GM23338 (cell line): Measurements from ENCODE around the gene EPGN. TPM values are rescaled to one million over a fixed set of nuclear protein-coding genes. Genes with fewer than 3 reads are reported as not detected.

ENCODE experiments used
- ATAC-seq: fragments of 200-7000 bp; cut with Tn5 transposase; 3 replicates; pipeline ENCODE4 v1.9.1; 2020
- DNase-seq: peaks from one replicate; pipeline ENCODE4 v3.0.0-alpha.2; 2015; ENCODE audit warnings: low spot score
- H2AFZ ChIP-seq: fragments of 200-600 bp; sonication (generic); 2 replicates; pipeline ENCODE4 v1.8.0; 2016; ENCODE audit warnings: antibody characterized with exemption, mild to moderate bottlenecking, moderate library complexity
- H3F3A ChIP-seq: fragments of 200-600 bp; sonication (generic); replicated peaks from 2 replicates; pipeline ENCODE4 v1.8.0; 2017; ENCODE audit warnings: antibody characterized with exemption, mixed run types, low read depth
- H3K27ac ChIP-seq: fragments of 200-600 bp; sonication (generic); 2 replicates; pipeline ENCODE4 v1.6.1; 2016; ENCODE audit warnings: low read depth
- H3K27me3 ChIP-seq: fragments of 200-600 bp; sonication (generic); 2 replicates; pipeline ENCODE4 v1.8.0; 2016; ENCODE audit warnings: mild to moderate bottlenecking, mixed run types, moderate library complexity; ENCODE audit not compliant: insufficient read depth
- H3K36me3 ChIP-seq: fragments of 200-600 bp; sonication (generic); 2 replicates; pipeline ENCODE4 v1.8.0; 2016; ENCODE audit warnings: mild to moderate bottlenecking; ENCODE audit not compliant: insufficient read depth
- H3K4me1 ChIP-seq: fragments of 200-600 bp; sonication (generic); 2 replicates; pipeline ENCODE4 v1.8.0; 2016; ENCODE audit warnings: mild to moderate bottlenecking, moderate library complexity; ENCODE audit not compliant: insufficient read depth
- H3K4me2 ChIP-seq: fragments of 200-600 bp; sonication (generic); 2 replicates; pipeline ENCODE4 v1.7.1; 2017; ENCODE audit warnings: mixed run types
- H3K4me3 ChIP-seq: fragments of 200-600 bp; sonication (generic); 2 replicates; pipeline ENCODE4 v1.6.1; 2016; ENCODE audit warnings: mixed run types
- H3K79me2 ChIP-seq: fragments of 200-600 bp; sonication (generic); replicated peaks from 2 replicates; pipeline ENCODE4 v1.8.0; 2017; ENCODE audit warnings: mild to moderate bottlenecking; ENCODE audit not compliant: insufficient read depth
- H3K9me2 ChIP-seq: fragments of 200-600 bp; sonication (generic); 2 replicates; pipeline ENCODE4 v1.8.0; 2017; ENCODE audit not compliant: insufficient read depth
- H4K20me1 ChIP-seq: fragments of 200-600 bp; sonication (generic); replicated peaks from 2 replicates; pipeline ENCODE4 v1.8.0; 2017; ENCODE audit warnings: mild to moderate bottlenecking; ENCODE audit not compliant: insufficient read depth
- H3K27ac Mint-ChIP-seq: 2 replicates; pipeline ENCODE4 v1.8.0; 2020; ENCODE audit warnings: inconsistent platforms, mild to moderate bottlenecking, moderate library complexity, mixed read lengths
- H3K27me3 Mint-ChIP-seq: 3 replicates; pipeline ENCODE4 v1.8.0; 2022; ENCODE audit warnings: low read depth, mild to moderate bottlenecking, moderate library complexity, mixed read lengths, inconsistent platforms; ENCODE audit not compliant: insufficient read depth, poor library complexity
- H3K36me3 Mint-ChIP-seq: 3 replicates; pipeline ENCODE4 v1.8.0; 2021; ENCODE audit warnings: low read depth, mild to moderate bottlenecking, inconsistent platforms, moderate library complexity, mixed read lengths
- H3K4me1 Mint-ChIP-seq: 3 replicates; pipeline ENCODE4 v1.8.0; 2020; ENCODE audit warnings: mild to moderate bottlenecking, inconsistent platforms, mixed read lengths
- H3K4me3 Mint-ChIP-seq: 3 replicates; pipeline ENCODE4 v1.8.0; 2021; ENCODE audit warnings: moderate library complexity, mild to moderate bottlenecking, inconsistent platforms, mixed read lengths
- H3K9me3 Mint-ChIP-seq: 3 replicates; pipeline ENCODE4 v1.8.0; 2020; ENCODE audit warnings: moderate library complexity, mild to moderate bottlenecking, inconsistent platforms, mixed read lengths
- CREB1 ChIP-seq: fragments of 250-450 bp; sonication (Bioruptor Pico); IDR thresholded peaks from 2 replicates; pipeline ENCODE4 v1.5.0; 2020; ENCODE audit warnings: low read depth, mild to moderate bottlenecking, moderate library complexity
- EZH2 ChIP-seq: fragments of 200-600 bp; sonication (generic); IDR thresholded peaks from one replicate; pipeline ENCODE4 v1.8.0; 2017; ENCODE audit warnings: antibody characterized with exemption, mild to moderate bottlenecking, low read depth; ENCODE audit not compliant: unreplicated experiment
- EZH2phosphoT487 ChIP-seq: fragments of 200-600 bp; sonication (generic); IDR thresholded peaks from one replicate; pipeline ENCODE4 v1.8.1; 2018; ENCODE audit warnings: antibody characterized with exemption; ENCODE audit not compliant: unreplicated experiment
- JUNB ChIP-seq: IDR thresholded peaks from one replicate; pipeline ENCODE4 v1.6.1; 2016; ENCODE audit warnings: antibody characterized with exemption; ENCODE audit not compliant: unreplicated experiment
- NANOG ChIP-seq: IDR thresholded peaks from 2 replicates; pipeline ENCODE4 v1.6.1; 2016; ENCODE audit warnings: antibody characterized with exemption, borderline replicate concordance
- POLR2AphosphoS5 ChIP-seq: IDR thresholded peaks from 2 replicates; pipeline ENCODE4 v1.6.1; 2016; ENCODE audit warnings: antibody characterized with exemption, low read depth
- STAT1 ChIP-seq: IDR thresholded peaks from one replicate; pipeline ENCODE4 v1.6.1; 2016; ENCODE audit warnings: antibody characterized with exemption; ENCODE audit not compliant: unreplicated experiment
- ZNF114 ChIP-seq: fragments of 250-450 bp; sonication (Bioruptor Pico); IDR thresholded peaks from 2 replicates; pipeline ENCODE4 v1.5.0; 2020; ENCODE audit warnings: mild to moderate bottlenecking, moderate library complexity
- ZNF331 ChIP-seq: fragments of 250-450 bp; sonication (Bioruptor Pico); IDR thresholded peaks from 2 replicates; pipeline ENCODE4 v1.5.0; 2020; ENCODE audit warnings: low read depth, mild to moderate bottlenecking, moderate library complexity
- polyA plus RNA-seq: library from polyadenylated mRNA; unstranded; fragments of >200 nt; fragmentation: Nextera tagmentation; extraction: Ambion mirVana; gene quantifications from 2 replicates; pipeline ENCODE4 v1.2.1, GENCODE V29; 2016
- total RNA-seq: library from RNA; depleted of rRNA; stranded (reverse); fragments of >200 nt; shearing (Covaris generic); gene quantifications from 2 replicates; pipeline ENCODE4 v1.2.3, GENCODE V29; 2014
- TF ChIP-seq, protein P1 (sequence below): IDR thresholded peaks from one replicate; pipeline ENCODE4 v1.6.1; 2018; ENCODE audit warnings: antibody characterized with exemption; ENCODE audit not compliant: unreplicated experiment
- TF ChIP-seq, protein P2 (sequence below), 2 experiments: fragments of 200-600 bp in 1 of 2; sonication (generic) in 1 of 2; conservative IDR thresholded peaks; 2 replicates each; pipeline versions ENCODE4 v1.5.1 to v1.6.1; 2016 to 2017; ENCODE audit warnings: antibody characterized with exemption in 2 of 2, low read depth in 2 of 2, mild to moderate bottlenecking in 2 of 2, moderate library complexity in 1 of 2
- TF ChIP-seq, protein P3 (sequence below): IDR thresholded peaks from 2 replicates; pipeline ENCODE4 v1.6.1; 2016; ENCODE audit warnings: antibody characterized with exemption
- TF ChIP-seq, protein P4 (sequence below): fragments of 250-450 bp; sonication (Bioruptor Pico); IDR thresholded peaks from 2 replicates; pipeline ENCODE4 v1.5.0; 2020; ENCODE audit warnings: mild to moderate bottlenecking, moderate library complexity

Gene EPGN
- total and polyA plus RNA-seq, 2 experiments from 2014 or later, result not detected

DNA sequence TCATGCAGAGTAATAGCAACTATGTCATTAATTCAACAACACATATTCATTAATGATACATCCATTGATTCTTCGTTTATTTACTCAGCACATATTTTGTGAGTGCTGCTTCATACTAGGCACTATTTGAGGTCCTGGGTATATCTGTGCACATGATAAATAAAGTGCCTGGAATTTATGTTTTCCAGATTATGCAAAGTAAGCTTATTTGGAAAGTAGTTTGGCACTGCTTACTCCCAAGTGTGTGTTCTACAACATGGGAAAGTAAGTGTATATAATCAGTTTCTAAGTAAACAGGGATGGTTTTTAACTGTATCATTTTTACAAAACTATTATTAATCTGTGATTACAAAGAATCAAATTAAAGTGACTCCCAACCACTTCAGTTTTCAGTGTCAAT, 16.8 kb upstream of the EPGN start:
- Mint-ChIP-seq H3K27me3 (no peaks in the 10 kb centered on the region), H3K9me3 (no peaks in the 10 kb centered on the region), H3K4me3 (no peak overlapping the region), H3K27ac (no peak overlapping the region), H3K4me1 (no peaks in the 10 kb centered on the region), H3K36me3 (no peaks in the 10 kb centered on the region)
- no peaks in the 10 kb centered on the region for H3K79me2 ChIP-seq
- TF ChIP-seq ZNF331 (CRISPR knock-in tag) (no peak), EZH2phosphoT487 (no peak), NANOG (no peak), STAT1 (no peak), ZNF114 (CRISPR knock-in tag) (no peak), CREB1 (CRISPR knock-in tag) (no peak), POLR2AphosphoS5 (no peak), JUNB (no peak), EZH2 (no peak)
- TF ChIP-seq, protein P1, sequence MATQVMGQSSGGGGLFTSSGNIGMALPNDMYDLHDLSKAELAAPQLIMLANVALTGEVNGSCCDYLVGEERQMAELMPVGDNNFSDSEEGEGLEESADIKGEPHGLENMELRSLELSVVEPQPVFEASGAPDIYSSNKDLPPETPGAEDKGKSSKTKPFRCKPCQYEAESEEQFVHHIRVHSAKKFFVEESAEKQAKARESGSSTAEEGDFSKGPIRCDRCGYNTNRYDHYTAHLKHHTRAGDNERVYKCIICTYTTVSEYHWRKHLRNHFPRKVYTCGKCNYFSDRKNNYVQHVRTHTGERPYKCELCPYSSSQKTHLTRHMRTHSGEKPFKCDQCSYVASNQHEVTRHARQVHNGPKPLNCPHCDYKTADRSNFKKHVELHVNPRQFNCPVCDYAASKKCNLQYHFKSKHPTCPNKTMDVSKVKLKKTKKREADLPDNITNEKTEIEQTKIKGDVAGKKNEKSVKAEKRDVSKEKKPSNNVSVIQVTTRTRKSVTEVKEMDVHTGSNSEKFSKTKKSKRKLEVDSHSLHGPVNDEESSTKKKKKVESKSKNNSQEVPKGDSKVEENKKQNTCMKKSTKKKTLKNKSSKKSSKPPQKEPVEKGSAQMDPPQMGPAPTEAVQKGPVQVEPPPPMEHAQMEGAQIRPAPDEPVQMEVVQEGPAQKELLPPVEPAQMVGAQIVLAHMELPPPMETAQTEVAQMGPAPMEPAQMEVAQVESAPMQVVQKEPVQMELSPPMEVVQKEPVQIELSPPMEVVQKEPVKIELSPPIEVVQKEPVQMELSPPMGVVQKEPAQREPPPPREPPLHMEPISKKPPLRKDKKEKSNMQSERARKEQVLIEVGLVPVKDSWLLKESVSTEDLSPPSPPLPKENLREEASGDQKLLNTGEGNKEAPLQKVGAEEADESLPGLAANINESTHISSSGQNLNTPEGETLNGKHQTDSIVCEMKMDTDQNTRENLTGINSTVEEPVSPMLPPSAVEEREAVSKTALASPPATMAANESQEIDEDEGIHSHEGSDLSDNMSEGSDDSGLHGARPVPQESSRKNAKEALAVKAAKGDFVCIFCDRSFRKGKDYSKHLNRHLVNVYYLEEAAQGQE, result no peak
- TF ChIP-seq, protein P2, sequence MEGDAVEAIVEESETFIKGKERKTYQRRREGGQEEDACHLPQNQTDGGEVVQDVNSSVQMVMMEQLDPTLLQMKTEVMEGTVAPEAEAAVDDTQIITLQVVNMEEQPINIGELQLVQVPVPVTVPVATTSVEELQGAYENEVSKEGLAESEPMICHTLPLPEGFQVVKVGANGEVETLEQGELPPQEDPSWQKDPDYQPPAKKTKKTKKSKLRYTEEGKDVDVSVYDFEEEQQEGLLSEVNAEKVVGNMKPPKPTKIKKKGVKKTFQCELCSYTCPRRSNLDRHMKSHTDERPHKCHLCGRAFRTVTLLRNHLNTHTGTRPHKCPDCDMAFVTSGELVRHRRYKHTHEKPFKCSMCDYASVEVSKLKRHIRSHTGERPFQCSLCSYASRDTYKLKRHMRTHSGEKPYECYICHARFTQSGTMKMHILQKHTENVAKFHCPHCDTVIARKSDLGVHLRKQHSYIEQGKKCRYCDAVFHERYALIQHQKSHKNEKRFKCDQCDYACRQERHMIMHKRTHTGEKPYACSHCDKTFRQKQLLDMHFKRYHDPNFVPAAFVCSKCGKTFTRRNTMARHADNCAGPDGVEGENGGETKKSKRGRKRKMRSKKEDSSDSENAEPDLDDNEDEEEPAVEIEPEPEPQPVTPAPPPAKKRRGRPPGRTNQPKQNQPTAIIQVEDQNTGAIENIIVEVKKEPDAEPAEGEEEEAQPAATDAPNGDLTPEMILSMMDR (conservative IDR thresholded peaks at IDR 0.05; ENCODE audit: low read depth in 2 of 2), result no peak
- TF ChIP-seq, protein P3, sequence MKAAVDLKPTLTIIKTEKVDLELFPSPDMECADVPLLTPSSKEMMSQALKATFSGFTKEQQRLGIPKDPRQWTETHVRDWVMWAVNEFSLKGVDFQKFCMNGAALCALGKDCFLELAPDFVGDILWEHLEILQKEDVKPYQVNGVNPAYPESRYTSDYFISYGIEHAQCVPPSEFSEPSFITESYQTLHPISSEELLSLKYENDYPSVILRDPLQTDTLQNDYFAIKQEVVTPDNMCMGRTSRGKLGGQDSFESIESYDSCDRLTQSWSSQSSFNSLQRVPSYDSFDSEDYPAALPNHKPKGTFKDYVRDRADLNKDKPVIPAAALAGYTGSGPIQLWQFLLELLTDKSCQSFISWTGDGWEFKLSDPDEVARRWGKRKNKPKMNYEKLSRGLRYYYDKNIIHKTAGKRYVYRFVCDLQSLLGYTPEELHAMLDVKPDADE, result no peak
- TF ChIP-seq, protein P4, sequence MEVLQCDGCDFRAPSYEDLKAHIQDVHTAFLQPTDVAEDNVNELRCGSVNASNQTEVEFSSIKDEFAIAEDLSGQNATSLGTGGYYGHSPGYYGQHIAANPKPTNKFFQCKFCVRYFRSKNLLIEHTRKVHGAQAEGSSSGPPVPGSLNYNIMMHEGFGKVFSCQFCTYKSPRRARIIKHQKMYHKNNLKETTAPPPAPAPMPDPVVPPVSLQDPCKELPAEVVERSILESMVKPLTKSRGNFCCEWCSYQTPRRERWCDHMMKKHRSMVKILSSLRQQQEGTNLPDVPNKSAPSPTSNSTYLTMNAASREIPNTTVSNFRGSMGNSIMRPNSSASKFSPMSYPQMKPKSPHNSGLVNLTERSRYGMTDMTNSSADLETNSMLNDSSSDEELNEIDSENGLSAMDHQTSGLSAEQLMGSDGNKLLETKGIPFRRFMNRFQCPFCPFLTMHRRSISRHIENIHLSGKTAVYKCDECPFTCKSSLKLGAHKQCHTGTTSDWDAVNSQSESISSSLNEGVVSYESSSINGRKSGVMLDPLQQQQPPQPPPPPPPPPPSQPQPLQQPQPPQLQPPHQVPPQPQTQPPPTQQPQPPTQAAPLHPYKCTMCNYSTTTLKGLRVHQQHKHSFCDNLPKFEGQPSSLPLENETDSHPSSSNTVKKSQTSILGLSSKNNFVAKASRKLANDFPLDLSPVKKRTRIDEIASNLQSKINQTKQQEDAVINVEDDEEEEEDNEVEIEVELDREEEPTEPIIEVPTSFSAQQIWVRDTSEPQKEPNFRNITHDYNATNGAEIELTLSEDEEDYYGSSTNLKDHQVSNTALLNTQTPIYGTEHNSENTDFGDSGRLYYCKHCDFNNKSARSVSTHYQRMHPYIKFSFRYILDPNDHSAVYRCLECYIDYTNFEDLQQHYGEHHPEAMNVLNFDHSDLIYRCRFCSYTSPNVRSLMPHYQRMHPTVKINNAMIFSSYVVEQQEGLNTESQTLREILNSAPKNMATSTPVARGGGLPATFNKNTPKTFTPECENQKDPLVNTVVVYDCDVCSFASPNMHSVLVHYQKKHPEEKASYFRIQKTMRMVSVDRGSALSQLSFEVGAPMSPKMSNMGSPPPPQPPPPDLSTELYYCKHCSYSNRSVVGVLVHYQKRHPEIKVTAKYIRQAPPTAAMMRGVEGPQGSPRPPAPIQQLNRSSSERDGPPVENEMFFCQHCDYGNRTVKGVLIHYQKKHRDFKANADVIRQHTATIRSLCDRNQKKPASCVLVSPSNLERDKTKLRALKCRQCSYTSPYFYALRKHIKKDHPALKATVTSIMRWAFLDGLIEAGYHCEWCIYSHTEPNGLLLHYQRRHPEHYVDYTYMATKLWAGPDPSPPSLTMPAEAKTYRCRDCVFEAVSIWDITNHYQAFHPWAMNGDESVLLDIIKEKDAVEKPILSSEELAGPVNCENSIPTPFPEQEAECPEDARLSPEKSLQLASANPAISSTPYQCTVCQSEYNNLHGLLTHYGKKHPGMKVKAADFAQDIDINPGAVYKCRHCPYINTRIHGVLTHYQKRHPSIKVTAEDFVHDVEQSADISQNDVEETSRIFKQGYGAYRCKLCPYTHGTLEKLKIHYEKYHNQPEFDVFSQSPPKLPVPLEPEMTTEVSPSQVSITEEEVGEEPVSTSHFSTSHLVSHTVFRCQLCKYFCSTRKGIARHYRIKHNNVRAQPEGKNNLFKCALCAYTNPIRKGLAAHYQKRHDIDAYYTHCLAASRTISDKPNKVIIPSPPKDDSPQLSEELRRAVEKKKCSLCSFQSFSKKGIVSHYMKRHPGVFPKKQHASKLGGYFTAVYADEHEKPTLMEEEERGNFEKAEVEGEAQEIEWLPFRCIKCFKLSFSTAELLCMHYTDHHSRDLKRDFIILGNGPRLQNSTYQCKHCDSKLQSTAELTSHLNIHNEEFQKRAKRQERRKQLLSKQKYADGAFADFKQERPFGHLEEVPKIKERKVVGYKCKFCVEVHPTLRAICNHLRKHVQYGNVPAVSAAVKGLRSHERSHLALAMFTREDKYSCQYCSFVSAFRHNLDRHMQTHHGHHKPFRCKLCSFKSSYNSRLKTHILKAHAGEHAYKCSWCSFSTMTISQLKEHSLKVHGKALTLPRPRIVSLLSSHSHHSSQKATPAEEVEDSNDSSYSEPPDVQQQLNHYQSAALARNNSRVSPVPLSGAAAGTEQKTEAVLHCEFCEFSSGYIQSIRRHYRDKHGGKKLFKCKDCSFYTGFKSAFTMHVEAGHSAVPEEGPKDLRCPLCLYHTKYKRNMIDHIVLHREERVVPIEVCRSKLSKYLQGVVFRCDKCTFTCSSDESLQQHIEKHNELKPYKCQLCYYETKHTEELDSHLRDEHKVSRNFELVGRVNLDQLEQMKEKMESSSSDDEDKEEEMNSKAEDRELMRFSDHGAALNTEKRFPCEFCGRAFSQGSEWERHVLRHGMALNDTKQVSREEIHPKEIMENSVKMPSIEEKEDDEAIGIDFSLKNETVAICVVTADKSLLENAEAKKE (CRISPR knock-in tag), result no peak
- H4K20me1 ChIP-seq, result no peaks in the 10 kb centered on the region
- H3K27me3 ChIP-seq, result no peaks in the 10 kb centered on the region
- no peaks in the 10 kb centered on the region for H3F3A ChIP-seq
- H3K4me3 ChIP-seq, result no peak overlapping the region
- no peak overlapping the region for H3K27ac ChIP-seq
- no peak overlapping the region for H2AFZ ChIP-seq
- DNase-seq (no peak), ATAC-seq (no peak)
- no peaks in the 10 kb centered on the region for H3K4me1 ChIP-seq
- no peak overlapping the region for H3K4me2 ChIP-seq
- no peaks in the 10 kb centered on the region for H3K9me2 ChIP-seq
- H3K36me3 ChIP-seq, result no peaks in the 10 kb centered on the region
